MM.1S (cell line): ENCODE data around the gene KCNMA1.

Source experiments
- EZH2 ChIP-seq: fragments of 300-600 bp; sonication (generic); optimal IDR thresholded peaks from 2 replicates; pipeline ENCODE3; 2017; ENCODE audit warnings: low read depth, mild to moderate bottlenecking, antibody characterized with exemption, low read length, mixed read lengths
- EZH2phosphoT487 ChIP-seq: fragments of 300-600 bp; sonication (generic); IDR thresholded peaks from 2 replicates; pipeline ENCODE4 v1.6.1; 2018; ENCODE audit warnings: antibody characterized with exemption, low read length
- TF ChIP-seq, protein P1 (sequence below): fragments of 300-600 bp; sonication (generic); IDR thresholded peaks from 2 replicates; pipeline ENCODE4 v1.5.1; 2016; ENCODE audit warnings: antibody characterized with exemption, low read length, mixed read lengths

DNA sequence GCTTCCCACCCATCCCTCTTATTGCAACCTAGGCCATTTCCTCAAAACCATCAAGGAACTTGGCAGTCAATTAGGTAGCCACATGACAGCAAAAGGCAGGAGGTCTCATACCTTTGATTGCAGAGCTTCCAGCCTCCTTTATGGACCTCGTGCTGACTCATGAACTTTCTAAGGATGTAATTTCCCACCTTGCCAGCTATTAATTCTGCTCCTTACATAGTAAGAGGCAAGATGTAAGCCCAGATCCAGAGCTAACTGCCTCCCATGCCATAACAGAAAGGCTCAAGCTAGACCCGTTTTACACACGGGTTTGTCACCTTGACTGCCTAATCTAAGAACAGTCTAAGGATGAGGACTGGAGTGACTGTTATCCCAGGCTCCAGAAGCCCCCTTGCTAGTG, 565.7 kb downstream of the KCNMA1 start:
- no peak for TF ChIP-seq EZH2phosphoT487
- TF ChIP-seq, protein P1, sequence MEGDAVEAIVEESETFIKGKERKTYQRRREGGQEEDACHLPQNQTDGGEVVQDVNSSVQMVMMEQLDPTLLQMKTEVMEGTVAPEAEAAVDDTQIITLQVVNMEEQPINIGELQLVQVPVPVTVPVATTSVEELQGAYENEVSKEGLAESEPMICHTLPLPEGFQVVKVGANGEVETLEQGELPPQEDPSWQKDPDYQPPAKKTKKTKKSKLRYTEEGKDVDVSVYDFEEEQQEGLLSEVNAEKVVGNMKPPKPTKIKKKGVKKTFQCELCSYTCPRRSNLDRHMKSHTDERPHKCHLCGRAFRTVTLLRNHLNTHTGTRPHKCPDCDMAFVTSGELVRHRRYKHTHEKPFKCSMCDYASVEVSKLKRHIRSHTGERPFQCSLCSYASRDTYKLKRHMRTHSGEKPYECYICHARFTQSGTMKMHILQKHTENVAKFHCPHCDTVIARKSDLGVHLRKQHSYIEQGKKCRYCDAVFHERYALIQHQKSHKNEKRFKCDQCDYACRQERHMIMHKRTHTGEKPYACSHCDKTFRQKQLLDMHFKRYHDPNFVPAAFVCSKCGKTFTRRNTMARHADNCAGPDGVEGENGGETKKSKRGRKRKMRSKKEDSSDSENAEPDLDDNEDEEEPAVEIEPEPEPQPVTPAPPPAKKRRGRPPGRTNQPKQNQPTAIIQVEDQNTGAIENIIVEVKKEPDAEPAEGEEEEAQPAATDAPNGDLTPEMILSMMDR: no peak
- TF ChIP-seq EZH2: no peak
